ENCODE data around the gene FMNL2. TPM values are rescaled to one million over a fixed set of nuclear protein-coding genes. Genes with fewer than 3 reads are reported as not detected.

The FMNL2 gene
- total RNA-seq, 1 experiment from 2014 or later: 38.2 TPM

- Histone ChIP-seq H3K27me3 (replicated peaks; ENCODE audit: control insufficient read depth, insufficient read depth, low read length) (no peaks in the 10 kb centered on the region; the same call in 1 of the 2 replicates), H3K9me3 (no peaks in the 10 kb centered on the region), H3K4me3 (ENCODE audit: low read depth, low read length) (no peak overlapping the region), H3K4me1 (peaks cover 28% of the 10 kb centered on the region; the same call in 1 of the 2 replicates), H3K36me3 (ENCODE audit: control insufficient read depth, insufficient read depth, low read length) (no peaks in the 10 kb centered on the region)
- ChIA-PET POLR2A (no interaction called here), CTCF (no interaction called here)
- H3K9me3 Mint-ChIP-seq (ENCODE audit: unreplicated experiment): no peaks in the 10 kb centered on the region
- BruUV-seq (replicated peaks): no TSS peak
- no peak for DNase-seq
- no peaks in the 10 kb centered on the region for H3K27me3 Mint-ChIP-seq (ENCODE audit: insufficient read depth, unreplicated experiment)
- intact Hi-C loops (cut with micrococcal nuclease; ENCODE audit: unreplicated experiment): no loop called here
- H3K27ac Mint-ChIP-seq (ENCODE audit: unreplicated experiment): no peak overlapping the region
- no peaks in the 10 kb centered on the region for H3K36me3 Mint-ChIP-seq (ENCODE audit: insufficient read depth, unreplicated experiment)
- no peak overlapping the region for H3K4me3 Mint-ChIP-seq (ENCODE audit: unreplicated experiment)
- TF ChIP-seq CTCF (IDR thresholded peaks at IDR 0.05; ENCODE audit: insufficient read depth in 1 of 2, low read depth in 1 of 2, low read length in 1 of 2, severe bottlenecking in 1 of 2, unreplicated experiment in 1 of 2): no peak
- peaks cover 39% of the 10 kb centered on the region for H3K4me1 Mint-ChIP-seq (ENCODE audit: low read depth, unreplicated experiment)
These were observed 130.0 kb downstream of the FMNL2 start for GRCh38 chr2:152464851-152465470.

- Mint-ChIP-seq H3K27me3 (ENCODE audit: insufficient read depth, unreplicated experiment) (no peaks in the 10 kb centered on the region), H3K27ac (ENCODE audit: unreplicated experiment) (no peak overlapping the region), H3K36me3 (ENCODE audit: insufficient read depth, unreplicated experiment) (no peaks in the 10 kb centered on the region), H3K9me3 (ENCODE audit: unreplicated experiment) (no peaks in the 10 kb centered on the region), H3K4me1 (ENCODE audit: low read depth, unreplicated experiment) (peaks cover 45% of the 10 kb centered on the region), H3K4me3 (ENCODE audit: unreplicated experiment) (no peak overlapping the region)
- H3K4me1 ChIP-seq: peaks cover 34% of the 10 kb centered on the region
- no peaks in the 10 kb centered on the region for H3K9me3 ChIP-seq
- TF ChIP-seq CTCF (IDR thresholded peaks at IDR 0.05; ENCODE audit: insufficient read depth in 1 of 2, low read depth in 1 of 2, low read length in 1 of 2, severe bottlenecking in 1 of 2, unreplicated experiment in 1 of 2): no peak
- H3K36me3 ChIP-seq (ENCODE audit: control insufficient read depth, insufficient read depth, low read length): no peaks in the 10 kb centered on the region
- DNase-seq: no peak
- H3K27me3 ChIP-seq (replicated peaks; ENCODE audit: control insufficient read depth, insufficient read depth, low read length): no peaks in the 10 kb centered on the region; the same call in 1 of the 2 replicates
- ChIA-PET CTCF (no interaction called here), POLR2A (no interaction called here)
- BruUV-seq (replicated peaks): no TSS peak
- H3K4me3 ChIP-seq (ENCODE audit: low read depth, low read length): no peak overlapping the region
- intact Hi-C loops (cut with micrococcal nuclease; ENCODE audit: unreplicated experiment): no loop called here
These were observed 130.6 kb downstream of the FMNL2 start for GRCh38 chr2:152465541-152465940.

- Mint-ChIP-seq H3K27ac (ENCODE audit: unreplicated experiment) (no peak overlapping the region), H3K9me3 (ENCODE audit: unreplicated experiment) (no peaks in the 10 kb centered on the region), H3K36me3 (ENCODE audit: insufficient read depth, unreplicated experiment) (no peaks in the 10 kb centered on the region), H3K4me1 (ENCODE audit: low read depth, unreplicated experiment) (peaks cover 50% of the 10 kb centered on the region), H3K27me3 (ENCODE audit: insufficient read depth, unreplicated experiment) (no peaks in the 10 kb centered on the region), H3K4me3 (ENCODE audit: unreplicated experiment) (no peak overlapping the region)
- Histone ChIP-seq H3K4me3 (ENCODE audit: low read depth, low read length) (no peak overlapping the region), H3K9me3 (no peaks in the 10 kb centered on the region), H3K27me3 (replicated peaks; ENCODE audit: control insufficient read depth, insufficient read depth, low read length) (no peaks in the 10 kb centered on the region; the same call in 1 of the 2 replicates), H3K4me1 (peaks cover 37% of the 10 kb centered on the region), H3K36me3 (ENCODE audit: control insufficient read depth, insufficient read depth, low read length) (no peaks in the 10 kb centered on the region)
- CTCF ChIA-PET: no interaction called here
- POLR2A ChIA-PET: no interaction called here
- intact Hi-C loops (cut with micrococcal nuclease; ENCODE audit: unreplicated experiment): no loop called here
- no TSS peak for BruUV-seq (replicated peaks)
- DNase-seq: no peak
- no peak for TF ChIP-seq CTCF (IDR thresholded peaks at IDR 0.05; ENCODE audit: insufficient read depth in 1 of 2, low read depth in 1 of 2, low read length in 1 of 2, severe bottlenecking in 1 of 2, unreplicated experiment in 1 of 2)
These were observed 131.1 kb downstream of the FMNL2 start for GRCh38 chr2:152466041-152466440.
